ENCODE measurements around the gene ETS1.

- TF ChIP-seq EZH2 (IDR thresholded peaks at IDR 0.05; ENCODE audit: borderline replicate concordance, low read depth, low read length, poor library complexity, severe bottlenecking): no peak
- TF ChIP-seq CTCF (conservative IDR thresholded peaks at IDR 0.05; ENCODE audit: low read depth, low read length): no peak
Measured at GRCh38 chr11:128456566-128457268, 130.6 kb downstream of the ETS1 start.

Measured in A673 (cell line).